Prostate gland (tissue), 2 donors: ENCODE results near the gene IL6R.

Experiments used
- CTCF ChIP-seq, 4 experiments: fragments of 200-600 bp in 2 of 4; fragments of 450-650 bp in 2 of 4; sonication (generic) in 2 of 4; IDR thresholded peaks; 1 replicate in 3 of 4; 2 replicates in 1 of 4; pipeline ENCODE4 v1.5.1; 2016 to 2019; ENCODE audit warnings: antibody characterized with exemption in 4 of 4, mild to moderate bottlenecking in 2 of 4, moderate library complexity in 2 of 4
- POLR2A ChIP-seq: fragments of 450-650 bp; IDR thresholded peaks from one replicate; pipeline ENCODE4 v1.6.1; 2016; ENCODE audit warnings: antibody characterized with exemption, mild to moderate bottlenecking

DNA sequence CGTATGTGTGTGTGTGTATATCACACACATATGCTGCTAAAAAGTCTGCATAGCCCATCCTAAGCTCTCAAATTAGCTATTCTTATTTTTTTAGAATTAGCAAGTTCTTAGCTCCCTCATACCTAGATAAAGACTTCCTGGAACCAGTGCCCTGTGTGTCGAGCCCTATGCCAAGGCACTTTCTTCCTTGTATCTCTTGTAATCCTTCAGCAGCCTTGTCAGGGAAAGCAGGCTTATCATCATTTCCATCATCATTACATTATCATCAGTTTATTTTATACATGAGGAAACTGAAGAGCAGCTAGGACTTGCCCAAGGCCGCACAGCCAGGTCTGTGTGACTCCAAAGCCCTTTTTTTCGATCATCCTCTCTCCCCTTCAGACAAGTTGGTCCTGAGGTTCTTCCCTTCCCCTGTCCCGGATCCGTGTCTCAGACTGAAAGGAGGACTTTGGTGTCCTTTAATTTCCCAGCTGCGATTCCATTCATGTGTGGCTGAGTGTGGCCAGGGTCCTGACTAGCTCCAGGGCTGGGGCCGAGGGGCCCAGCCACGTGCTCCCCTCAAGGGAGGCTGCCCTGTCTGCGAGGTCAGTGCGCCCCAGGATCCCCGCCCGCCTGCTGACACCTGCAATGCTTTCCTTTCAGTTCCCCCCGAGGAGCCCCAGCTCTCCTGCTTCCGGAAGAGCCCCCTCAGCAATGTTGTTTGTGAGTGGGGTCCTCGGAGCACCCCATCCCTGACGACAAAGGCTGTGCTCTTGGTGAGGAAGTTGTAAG is 24.9 kb downstream of the IL6R start:
- TF ChIP-seq CTCF (IDR thresholded peaks at IDR 0.05), result no peak
- TF ChIP-seq POLR2A, result no peak
